ENCODE results near the gene ACHE.

Gene ACHE

DNA sequence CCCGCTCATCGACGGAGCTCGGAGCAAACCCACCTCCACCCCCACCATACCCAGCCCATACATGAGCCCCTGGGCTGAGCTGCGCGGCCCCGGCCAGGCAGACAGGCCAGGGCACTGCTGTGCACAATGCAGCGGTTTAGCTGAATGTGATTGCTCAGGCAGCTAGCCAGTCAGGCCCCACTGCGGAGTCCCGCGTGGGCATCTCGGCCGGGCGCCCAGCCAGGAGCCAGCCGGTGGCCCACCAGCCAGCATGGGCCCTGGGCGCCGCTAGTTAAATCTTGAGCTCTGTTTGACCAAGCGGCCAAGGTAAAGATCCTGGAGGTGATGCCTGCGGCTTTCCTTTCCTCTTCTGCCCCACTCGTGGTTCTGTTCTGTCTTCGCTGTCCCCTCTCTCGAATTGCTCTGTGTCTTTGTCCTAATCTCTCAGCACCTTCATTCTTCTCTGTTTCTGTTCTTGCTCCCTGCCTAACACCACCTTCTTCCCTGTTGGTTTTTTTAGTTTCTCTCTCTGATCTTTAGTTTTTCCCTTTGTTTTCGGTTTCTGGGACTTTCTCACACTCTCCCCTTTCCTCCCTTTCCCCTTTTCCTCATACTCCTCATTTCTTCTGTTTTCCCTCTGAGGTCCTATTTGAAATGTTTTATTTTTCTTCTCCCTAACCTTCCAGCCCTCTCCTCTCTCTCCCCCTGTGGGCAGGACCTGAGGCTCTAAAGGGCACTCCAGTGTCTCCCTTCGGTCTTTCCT is 12.7 kb downstream of the ACHE start:
- ATAC-seq: no peak
- TF ChIP-seq ZNF8 (CRISPR knock-in tag; IDR thresholded peaks at IDR 0.05): no peak
- TF ChIP-seq, protein P1, sequence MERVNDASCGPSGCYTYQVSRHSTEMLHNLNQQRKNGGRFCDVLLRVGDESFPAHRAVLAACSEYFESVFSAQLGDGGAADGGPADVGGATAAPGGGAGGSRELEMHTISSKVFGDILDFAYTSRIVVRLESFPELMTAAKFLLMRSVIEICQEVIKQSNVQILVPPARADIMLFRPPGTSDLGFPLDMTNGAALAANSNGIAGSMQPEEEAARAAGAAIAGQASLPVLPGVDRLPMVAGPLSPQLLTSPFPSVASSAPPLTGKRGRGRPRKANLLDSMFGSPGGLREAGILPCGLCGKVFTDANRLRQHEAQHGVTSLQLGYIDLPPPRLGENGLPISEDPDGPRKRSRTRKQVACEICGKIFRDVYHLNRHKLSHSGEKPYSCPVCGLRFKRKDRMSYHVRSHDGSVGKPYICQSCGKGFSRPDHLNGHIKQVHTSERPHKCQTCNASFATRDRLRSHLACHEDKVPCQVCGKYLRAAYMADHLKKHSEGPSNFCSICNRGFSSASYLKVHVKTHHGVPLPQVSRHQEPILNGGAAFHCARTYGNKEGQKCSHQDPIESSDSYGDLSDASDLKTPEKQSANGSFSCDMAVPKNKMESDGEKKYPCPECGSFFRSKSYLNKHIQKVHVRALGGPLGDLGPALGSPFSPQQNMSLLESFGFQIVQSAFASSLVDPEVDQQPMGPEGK (CRISPR knock-in tag; IDR thresholded peaks at IDR 0.05; ENCODE audit: borderline replicate concordance): no peak
- TF ChIP-seq ESRRG (CRISPR knock-in tag; IDR thresholded peaks at IDR 0.05): no peak
- TF ChIP-seq, protein P2, sequence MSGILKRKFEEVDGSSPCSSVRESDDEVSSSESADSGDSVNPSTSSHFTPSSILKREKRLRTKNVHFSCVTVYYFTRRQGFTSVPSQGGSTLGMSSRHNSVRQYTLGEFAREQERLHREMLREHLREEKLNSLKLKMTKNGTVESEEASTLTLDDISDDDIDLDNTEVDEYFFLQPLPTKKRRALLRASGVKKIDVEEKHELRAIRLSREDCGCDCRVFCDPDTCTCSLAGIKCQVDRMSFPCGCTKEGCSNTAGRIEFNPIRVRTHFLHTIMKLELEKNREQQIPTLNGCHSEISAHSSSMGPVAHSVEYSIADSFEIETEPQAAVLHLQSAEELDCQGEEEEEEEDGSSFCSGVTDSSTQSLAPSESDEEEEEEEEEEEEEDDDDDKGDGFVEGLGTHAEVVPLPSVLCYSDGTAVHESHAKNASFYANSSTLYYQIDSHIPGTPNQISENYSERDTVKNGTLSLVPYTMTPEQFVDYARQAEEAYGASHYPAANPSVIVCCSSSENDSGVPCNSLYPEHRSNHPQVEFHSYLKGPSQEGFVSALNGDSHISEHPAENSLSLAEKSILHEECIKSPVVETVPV (CRISPR knock-in tag; IDR thresholded peaks at IDR 0.05): no peak
- TF ChIP-seq, protein P3, sequence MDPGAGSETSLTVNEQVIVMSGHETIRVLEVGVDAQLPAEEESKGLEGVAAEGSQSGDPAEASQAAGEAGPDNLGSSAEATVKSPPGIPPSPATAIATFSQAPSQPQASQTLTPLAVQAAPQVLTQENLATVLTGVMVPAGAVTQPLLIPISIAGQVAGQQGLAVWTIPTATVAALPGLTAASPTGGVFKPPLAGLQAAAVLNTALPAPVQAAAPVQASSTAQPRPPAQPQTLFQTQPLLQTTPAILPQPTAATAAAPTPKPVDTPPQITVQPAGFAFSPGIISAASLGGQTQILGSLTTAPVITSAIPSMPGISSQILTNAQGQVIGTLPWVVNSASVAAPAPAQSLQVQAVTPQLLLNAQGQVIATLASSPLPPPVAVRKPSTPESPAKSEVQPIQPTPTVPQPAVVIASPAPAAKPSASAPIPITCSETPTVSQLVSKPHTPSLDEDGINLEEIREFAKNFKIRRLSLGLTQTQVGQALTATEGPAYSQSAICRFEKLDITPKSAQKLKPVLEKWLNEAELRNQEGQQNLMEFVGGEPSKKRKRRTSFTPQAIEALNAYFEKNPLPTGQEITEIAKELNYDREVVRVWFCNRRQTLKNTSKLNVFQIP (CRISPR knock-in tag; IDR thresholded peaks at IDR 0.05; ENCODE audit: borderline replicate concordance, low read depth): no peak
- TF ChIP-seq, protein P4, sequence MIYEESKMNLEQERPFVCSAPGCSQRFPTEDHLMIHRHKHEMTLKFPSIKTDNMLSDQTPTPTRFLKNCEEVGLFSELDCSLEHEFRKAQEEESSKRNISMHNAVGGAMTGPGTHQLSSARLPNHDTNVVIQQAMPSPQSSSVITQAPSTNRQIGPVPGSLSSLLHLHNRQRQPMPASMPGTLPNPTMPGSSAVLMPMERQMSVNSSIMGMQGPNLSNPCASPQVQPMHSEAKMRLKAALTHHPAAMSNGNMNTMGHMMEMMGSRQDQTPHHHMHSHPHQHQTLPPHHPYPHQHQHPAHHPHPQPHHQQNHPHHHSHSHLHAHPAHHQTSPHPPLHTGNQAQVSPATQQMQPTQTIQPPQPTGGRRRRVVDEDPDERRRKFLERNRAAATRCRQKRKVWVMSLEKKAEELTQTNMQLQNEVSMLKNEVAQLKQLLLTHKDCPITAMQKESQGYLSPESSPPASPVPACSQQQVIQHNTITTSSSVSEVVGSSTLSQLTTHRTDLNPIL (CRISPR knock-in tag; IDR thresholded peaks at IDR 0.05; ENCODE audit: low read depth): no peak
- no peak for TF ChIP-seq SNAI2 (CRISPR knock-in tag; IDR thresholded peaks at IDR 0.05)
- TF ChIP-seq, protein P5, sequence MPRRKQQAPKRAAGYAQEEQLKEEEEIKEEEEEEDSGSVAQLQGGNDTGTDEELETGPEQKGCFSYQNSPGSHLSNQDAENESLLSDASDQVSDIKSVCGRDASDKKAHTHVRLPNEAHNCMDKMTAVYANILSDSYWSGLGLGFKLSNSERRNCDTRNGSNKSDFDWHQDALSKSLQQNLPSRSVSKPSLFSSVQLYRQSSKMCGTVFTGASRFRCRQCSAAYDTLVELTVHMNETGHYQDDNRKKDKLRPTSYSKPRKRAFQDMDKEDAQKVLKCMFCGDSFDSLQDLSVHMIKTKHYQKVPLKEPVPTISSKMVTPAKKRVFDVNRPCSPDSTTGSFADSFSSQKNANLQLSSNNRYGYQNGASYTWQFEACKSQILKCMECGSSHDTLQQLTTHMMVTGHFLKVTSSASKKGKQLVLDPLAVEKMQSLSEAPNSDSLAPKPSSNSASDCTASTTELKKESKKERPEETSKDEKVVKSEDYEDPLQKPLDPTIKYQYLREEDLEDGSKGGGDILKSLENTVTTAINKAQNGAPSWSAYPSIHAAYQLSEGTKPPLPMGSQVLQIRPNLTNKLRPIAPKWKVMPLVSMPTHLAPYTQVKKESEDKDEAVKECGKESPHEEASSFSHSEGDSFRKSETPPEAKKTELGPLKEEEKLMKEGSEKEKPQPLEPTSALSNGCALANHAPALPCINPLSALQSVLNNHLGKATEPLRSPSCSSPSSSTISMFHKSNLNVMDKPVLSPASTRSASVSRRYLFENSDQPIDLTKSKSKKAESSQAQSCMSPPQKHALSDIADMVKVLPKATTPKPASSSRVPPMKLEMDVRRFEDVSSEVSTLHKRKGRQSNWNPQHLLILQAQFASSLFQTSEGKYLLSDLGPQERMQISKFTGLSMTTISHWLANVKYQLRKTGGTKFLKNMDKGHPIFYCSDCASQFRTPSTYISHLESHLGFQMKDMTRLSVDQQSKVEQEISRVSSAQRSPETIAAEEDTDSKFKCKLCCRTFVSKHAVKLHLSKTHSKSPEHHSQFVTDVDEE (CRISPR knock-in tag; IDR thresholded peaks at IDR 0.05): no peak
- no peak for TF ChIP-seq ZFP30 (CRISPR knock-in tag; IDR thresholded peaks at IDR 0.05)
- no peak for TF ChIP-seq GLIS3 (CRISPR knock-in tag; IDR thresholded peaks at IDR 0.05)

DNA sequence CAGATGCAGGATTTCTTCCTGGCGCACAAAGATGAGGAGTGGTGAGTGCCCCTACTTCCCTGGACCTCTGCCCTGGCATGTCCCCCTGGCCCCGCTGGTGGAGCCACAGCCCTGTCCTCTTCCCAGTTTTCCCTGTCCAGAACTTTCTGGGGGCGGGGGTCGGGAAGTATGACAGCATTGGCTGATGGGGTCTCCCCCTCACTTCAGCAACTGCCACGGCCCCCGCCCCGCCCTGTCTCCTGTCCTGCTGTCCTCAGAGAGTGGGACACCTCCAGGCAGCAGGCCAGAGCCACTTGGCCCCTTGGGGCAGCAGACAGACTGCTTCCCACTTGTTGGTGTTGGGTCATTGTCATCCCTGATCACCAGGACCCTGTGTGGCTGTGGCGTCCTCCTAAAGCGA is 13.5 kb downstream of the ACHE start:
- ATAC-seq: no peak

More for the DNA sequence above, 13.5 kb downstream of the ACHE start:
- no peak for TF ChIP-seq BACH2 (CRISPR knock-in tag; IDR thresholded peaks at IDR 0.05; ENCODE audit: borderline replicate concordance)
- TF ChIP-seq, protein P4 (CRISPR knock-in tag; IDR thresholded peaks at IDR 0.05; ENCODE audit: low read depth): no peak
- TF ChIP-seq ZNF8 (CRISPR knock-in tag; IDR thresholded peaks at IDR 0.05): no peak
- TF ChIP-seq, protein P5 (CRISPR knock-in tag; IDR thresholded peaks at IDR 0.05): no peak
- TF ChIP-seq, protein P3 (CRISPR knock-in tag; IDR thresholded peaks at IDR 0.05; ENCODE audit: borderline replicate concordance, low read depth): no peak

Data from SK-N-SH treated with all-trans-retinoic acid at 6 μM for 48 hours (cell line).